Neural progenitor cell (in vitro differentiated cells): ENCODE data around the gene CIBAR2. TPM values are rescaled to one million over a fixed set of nuclear protein-coding genes. Genes with fewer than 3 reads are reported as not detected.

Experiments used
- DNase-seq: peaks from one replicate; pipeline ENCODE4 v3.0.0-alpha.2; 2016; ENCODE audit warnings: low spot score
- H2AFZ ChIP-seq: fragments of 200-600 bp; sonication (generic); replicated peaks from 2 replicates; pipeline ENCODE4 v1.6.1; 2016; ENCODE audit warnings: antibody characterized with exemption
- H3F3A ChIP-seq: fragments of 200-600 bp; sonication (generic); 2 replicates; pipeline ENCODE4 v1.6.1; 2016; ENCODE audit warnings: antibody characterized with exemption, low read depth
- H3K27ac ChIP-seq: fragments of 200-600 bp; sonication (generic); 2 replicates; pipeline ENCODE4 v1.5.1; 2016; ENCODE audit warnings: mild to moderate bottlenecking
- H3K27me3 ChIP-seq: fragments of 200-600 bp; sonication (generic); 2 replicates; pipeline ENCODE4 v1.6.1; 2016; ENCODE audit warnings: mild to moderate bottlenecking, moderate library complexity
- H3K36me3 ChIP-seq: fragments of 200-600 bp; sonication (generic); 2 replicates; pipeline ENCODE4 v1.5.1; 2016
- H3K4me1 ChIP-seq: fragments of 200-600 bp; sonication (generic); 2 replicates; pipeline ENCODE4 v1.6.1; 2016; ENCODE audit warnings: mixed run types
- H3K4me2 ChIP-seq: fragments of 200-600 bp; sonication (generic); 2 replicates; pipeline ENCODE4 v1.6.1; 2016
- H3K4me3 ChIP-seq: fragments of 200-600 bp; sonication (generic); 2 replicates; pipeline ENCODE4 v1.5.1; 2016
- H3K79me2 ChIP-seq: fragments of 200-600 bp; sonication (generic); 2 replicates; pipeline ENCODE4 v1.6.1; 2016; ENCODE audit warnings: low read depth
- H3K9ac ChIP-seq: fragments of 200-600 bp; sonication (generic); 2 replicates; pipeline ENCODE4 v1.6.1; 2016
- H3K9me3 ChIP-seq: fragments of 200-600 bp; sonication (generic); 2 replicates; pipeline ENCODE4 v1.5.1; 2016; ENCODE audit warnings: low read depth
- H4K20me1 ChIP-seq: fragments of 200-600 bp; sonication (generic); 2 replicates; pipeline ENCODE4 v1.6.1; 2016; ENCODE audit warnings: low read depth
- H3K27ac Mint-ChIP-seq: 3 replicates; pipeline ENCODE4 v1.8.0; 2021; ENCODE audit warnings: mixed read lengths
- H3K27me3 Mint-ChIP-seq: 2 replicates; pipeline ENCODE4 v1.8.0; 2022; ENCODE audit warnings: low read depth, mild to moderate bottlenecking, inconsistent platforms, moderate library complexity, mixed read lengths; ENCODE audit not compliant: insufficient read depth
- H3K36me3 Mint-ChIP-seq: 3 replicates; pipeline ENCODE4 v1.8.0; 2021; ENCODE audit warnings: mixed read lengths
- H3K4me1 Mint-ChIP-seq: 3 replicates; pipeline ENCODE4 v1.8.0; 2021; ENCODE audit warnings: mixed read lengths
- H3K4me3 Mint-ChIP-seq: 3 replicates; pipeline ENCODE4 v1.8.0; 2021; ENCODE audit warnings: mild to moderate bottlenecking, moderate library complexity, mixed read lengths
- H3K9me3 Mint-ChIP-seq: 3 replicates; pipeline ENCODE4 v1.8.0; 2020; ENCODE audit warnings: mixed read lengths
- EZH2 ChIP-seq: fragments of 200-600 bp; sonication (generic); IDR thresholded peaks from 2 replicates; pipeline ENCODE4 v1.6.1; 2017; ENCODE audit warnings: antibody characterized with exemption, mild to moderate bottlenecking, moderate library complexity
- EZH2phosphoT487 ChIP-seq: fragments of 200-600 bp; sonication (generic); IDR thresholded peaks from 2 replicates; pipeline ENCODE4 v1.6.1; 2017; ENCODE audit warnings: antibody characterized with exemption
- total RNA-seq: library from RNA; depleted of rRNA; stranded (reverse); fragments of >200 nt; gene quantifications from 2 replicates; pipeline ENCODE4 v1.2.3, GENCODE V29; 2015; ENCODE audit warnings: low replicate concordance
- TF ChIP-seq, protein P1 (sequence below): fragments of 200-600 bp; sonication (generic); IDR thresholded peaks from 2 replicates; pipeline ENCODE4 v1.5.1; 2017; ENCODE audit warnings: antibody characterized with exemption, mild to moderate bottlenecking

Gene CIBAR2
- total RNA-seq, 1 donor from 2014 or later: not detected

DNA sequence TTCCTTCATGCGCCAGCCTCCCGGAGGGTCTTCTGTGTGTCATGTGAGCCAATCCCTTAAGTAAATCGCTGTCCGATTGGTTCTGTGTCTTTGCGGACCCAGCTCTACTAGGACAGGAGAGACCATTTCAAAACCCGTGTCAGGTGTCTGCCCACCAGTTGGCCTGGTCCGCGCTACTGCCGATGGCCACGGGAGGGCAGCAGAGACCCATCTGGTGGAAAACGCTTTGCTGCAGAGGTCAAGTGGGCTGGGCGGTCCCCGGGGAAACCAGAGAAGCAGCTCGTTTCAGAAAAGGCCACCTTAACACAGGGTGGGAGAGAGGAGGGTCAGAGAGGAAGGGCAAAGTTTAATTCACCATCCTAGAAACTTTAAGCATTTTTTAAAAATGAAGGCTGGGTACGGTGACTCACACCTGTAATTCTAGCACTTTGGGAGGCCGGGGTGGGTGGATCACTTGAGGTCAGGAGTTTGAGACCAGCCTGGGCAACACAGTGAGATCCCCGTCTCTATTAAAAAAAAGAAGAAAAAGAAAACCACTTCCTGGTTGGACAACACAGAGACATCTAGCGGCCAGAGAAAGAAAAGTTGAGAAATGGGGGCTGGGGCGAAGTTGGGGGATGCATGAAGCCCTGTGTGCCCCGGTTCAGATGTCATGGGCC, 2.8 kb upstream of the CIBAR2 start:
- peaks cover 44% of the 10 kb centered on the region for H3K4me1 Mint-ChIP-seq
- H3K27ac ChIP-seq: no peak overlapping the region
- no peaks in the 10 kb centered on the region for H3K36me3 ChIP-seq
- H3F3A ChIP-seq: peaks cover 12% of the 10 kb centered on the region
- H3K4me3 Mint-ChIP-seq: peak overlapping the region; percentile 53
- no peak overlapping the region for H3K4me3 ChIP-seq
- H3K4me2 ChIP-seq: no peak overlapping the region
- peak; percentile 84 for DNase-seq
- no peaks in the 10 kb centered on the region for H3K9me3 Mint-ChIP-seq
- H3K9me3 ChIP-seq: no peaks in the 10 kb centered on the region
- no peak overlapping the region for H2AFZ ChIP-seq
- H4K20me1 ChIP-seq: no peaks in the 10 kb centered on the region
- TF ChIP-seq, protein P1, sequence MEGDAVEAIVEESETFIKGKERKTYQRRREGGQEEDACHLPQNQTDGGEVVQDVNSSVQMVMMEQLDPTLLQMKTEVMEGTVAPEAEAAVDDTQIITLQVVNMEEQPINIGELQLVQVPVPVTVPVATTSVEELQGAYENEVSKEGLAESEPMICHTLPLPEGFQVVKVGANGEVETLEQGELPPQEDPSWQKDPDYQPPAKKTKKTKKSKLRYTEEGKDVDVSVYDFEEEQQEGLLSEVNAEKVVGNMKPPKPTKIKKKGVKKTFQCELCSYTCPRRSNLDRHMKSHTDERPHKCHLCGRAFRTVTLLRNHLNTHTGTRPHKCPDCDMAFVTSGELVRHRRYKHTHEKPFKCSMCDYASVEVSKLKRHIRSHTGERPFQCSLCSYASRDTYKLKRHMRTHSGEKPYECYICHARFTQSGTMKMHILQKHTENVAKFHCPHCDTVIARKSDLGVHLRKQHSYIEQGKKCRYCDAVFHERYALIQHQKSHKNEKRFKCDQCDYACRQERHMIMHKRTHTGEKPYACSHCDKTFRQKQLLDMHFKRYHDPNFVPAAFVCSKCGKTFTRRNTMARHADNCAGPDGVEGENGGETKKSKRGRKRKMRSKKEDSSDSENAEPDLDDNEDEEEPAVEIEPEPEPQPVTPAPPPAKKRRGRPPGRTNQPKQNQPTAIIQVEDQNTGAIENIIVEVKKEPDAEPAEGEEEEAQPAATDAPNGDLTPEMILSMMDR: peak; percentile 95
- TF ChIP-seq EZH2phosphoT487 (no peak), EZH2 (no peak)
- no peaks in the 10 kb centered on the region for H3K79me2 ChIP-seq
- no peaks in the 10 kb centered on the region for H3K27me3 ChIP-seq
- H3K27ac Mint-ChIP-seq: peak overlapping the region; percentile 83
- peaks cover 14% of the 10 kb centered on the region for H3K4me1 ChIP-seq
- no peaks in the 10 kb centered on the region for H3K36me3 Mint-ChIP-seq
- no peak overlapping the region for H3K9ac ChIP-seq
- H3K27me3 Mint-ChIP-seq: peaks cover 21% of the 10 kb centered on the region

DNA sequence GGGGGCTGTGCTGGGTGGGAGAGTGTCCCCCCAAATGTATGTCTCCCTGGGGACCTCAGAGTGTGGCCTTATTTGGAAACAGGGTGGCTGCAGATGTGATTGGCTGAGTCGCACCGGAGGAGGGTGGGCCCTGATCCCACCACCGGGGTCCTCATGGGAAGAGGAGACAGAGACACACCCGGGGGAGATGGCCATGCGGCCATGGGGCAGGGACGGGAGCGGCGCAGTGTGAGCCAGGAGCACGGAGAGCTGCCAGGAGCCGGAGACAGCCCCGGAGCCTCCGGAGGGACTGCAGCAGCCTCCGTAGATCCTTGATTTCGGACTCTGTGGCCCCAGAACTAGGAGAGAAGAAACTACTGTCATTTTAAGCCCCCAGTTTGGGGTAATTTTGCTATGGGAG, 1.6 kb upstream of the CIBAR2 start:
- no peak overlapping the region for H2AFZ ChIP-seq
- no peaks in the 10 kb centered on the region for H4K20me1 ChIP-seq
- H3K27ac Mint-ChIP-seq: peak overlapping the region; percentile 82
- no peak overlapping the region for H3K4me2 ChIP-seq
- no peaks in the 10 kb centered on the region for H3K27me3 ChIP-seq
- H3K27me3 Mint-ChIP-seq: peaks cover 21% of the 10 kb centered on the region
- no peak overlapping the region for H3K9ac ChIP-seq
- H3K4me1 Mint-ChIP-seq: peaks cover 42% of the 10 kb centered on the region
- H3F3A ChIP-seq: peaks cover 12% of the 10 kb centered on the region
- no peaks in the 10 kb centered on the region for H3K36me3 ChIP-seq
- TF ChIP-seq EZH2phosphoT487 (no peak), EZH2 (no peak)
- TF ChIP-seq, protein P1: no peak
- peak overlapping the region; percentile 15 for H3K4me3 Mint-ChIP-seq
- H3K36me3 Mint-ChIP-seq: no peaks in the 10 kb centered on the region
- H3K4me1 ChIP-seq: peaks cover 14% of the 10 kb centered on the region
- no peaks in the 10 kb centered on the region for H3K79me2 ChIP-seq
- H3K4me3 ChIP-seq: no peak overlapping the region
- H3K9me3 Mint-ChIP-seq: no peaks in the 10 kb centered on the region
- no peaks in the 10 kb centered on the region for H3K9me3 ChIP-seq
- no peak for DNase-seq
- no peak overlapping the region for H3K27ac ChIP-seq

DNA sequence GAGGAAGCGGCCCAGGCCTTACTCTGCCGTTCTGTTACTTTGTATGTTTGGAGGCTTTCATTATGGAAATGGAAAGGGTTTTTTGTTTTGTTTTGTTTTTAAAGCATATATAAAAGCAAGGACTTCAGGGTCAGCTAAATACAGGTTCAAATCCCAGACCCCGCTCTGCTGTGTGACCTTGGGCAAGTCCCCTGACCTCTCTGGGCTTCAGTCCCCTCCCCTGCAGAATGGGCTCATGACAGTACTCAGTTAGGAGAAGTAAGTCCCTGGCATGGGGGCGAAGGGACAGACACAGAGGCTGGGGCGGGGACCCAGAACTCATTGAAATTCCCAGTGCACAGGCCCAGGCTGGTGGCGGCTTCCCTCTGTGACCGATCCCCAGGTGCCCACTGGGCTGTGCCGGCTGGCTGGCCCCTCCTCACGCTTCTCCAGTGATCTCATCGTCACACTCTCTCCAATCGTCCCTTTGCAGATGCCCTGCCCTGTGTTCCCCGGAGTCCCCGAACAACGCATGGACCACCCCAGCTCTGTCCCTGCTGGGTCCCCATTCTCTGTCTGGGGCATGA, 979 bp upstream of the CIBAR2 start:
- H3K4me3 Mint-ChIP-seq: peak overlapping the region; percentile 54
- H3K27me3 ChIP-seq: no peaks in the 10 kb centered on the region
- H4K20me1 ChIP-seq: no peaks in the 10 kb centered on the region
- DNase-seq: no peak
- H3K9me3 ChIP-seq: no peaks in the 10 kb centered on the region
- peak overlapping the region; percentile 29 for H3K27ac Mint-ChIP-seq
- no peak overlapping the region for H3K4me2 ChIP-seq
- H3K9me3 Mint-ChIP-seq: no peaks in the 10 kb centered on the region
- H3K27me3 Mint-ChIP-seq: peaks cover 21% of the 10 kb centered on the region
- H3K27ac ChIP-seq: no peak overlapping the region
- H3K4me1 Mint-ChIP-seq: peaks cover 42% of the 10 kb centered on the region
- TF ChIP-seq, protein P1: no peak
- TF ChIP-seq EZH2phosphoT487 (no peak), EZH2 (no peak)
- peaks cover 14% of the 10 kb centered on the region for H3K4me1 ChIP-seq
- no peaks in the 10 kb centered on the region for H3K79me2 ChIP-seq
- no peak overlapping the region for H3K9ac ChIP-seq
- peaks cover 12% of the 10 kb centered on the region for H3F3A ChIP-seq
- no peak overlapping the region for H2AFZ ChIP-seq
- H3K36me3 Mint-ChIP-seq: no peaks in the 10 kb centered on the region
- H3K4me3 ChIP-seq: no peak overlapping the region
- no peaks in the 10 kb centered on the region for H3K36me3 ChIP-seq
